Sigmoid colon (tissue), 7 donors: ENCODE measurements around the gene C1D. TPM values are rescaled to one million over a fixed set of nuclear protein-coding genes. Genes with fewer than 3 reads are reported as not detected.
"Not testable (repeated sequence)": the region's sequence is repeated elsewhere in the genome, so short reads cannot be mapped to it uniquely, and the experiment has no call there.

Experiments used
- DNase-seq: peaks from one replicate; pipeline ENCODE4 v3.0.0-alpha.2; 2019
- H3K27ac ChIP-seq, 4 donors: fragments of 200-600 bp; sonication (generic); one replicate each; pipeline ENCODE4 v1.5.1; 2016 to 2019; ENCODE audit warnings: mild to moderate bottlenecking in 1 of 4
- H3K27me3 ChIP-seq, 3 donors: fragments of 200-600 bp; sonication (generic); one replicate each; pipeline ENCODE4 v1.5.1; 2019; ENCODE audit warnings: mild to moderate bottlenecking in 1 of 3
- H3K36me3 ChIP-seq, 4 donors: fragments of 200-600 bp; sonication (generic); one replicate each; pipeline ENCODE4 v1.5.1; 2016 to 2019
- H3K4me1 ChIP-seq, 4 donors: fragments of 200-600 bp; sonication (generic); one replicate each; pipeline ENCODE4 v1.5.1; 2017 to 2019
- H3K4me3 ChIP-seq, 4 donors: fragments of 200-600 bp; sonication (generic); one replicate each; pipeline ENCODE4 v1.5.1; 2017 to 2019; ENCODE audit warnings: mild to moderate bottlenecking in 2 of 4, moderate library complexity in 1 of 4
- H3K9me3 ChIP-seq, 4 donors: fragments of 200-600 bp in 3 of 4; sonication (generic) in 3 of 4; one replicate each; pipeline versions ENCODE4 v1.5.1 to v1.6.1; 2013 to 2019
- EP300 ChIP-seq, 4 donors: sonication (generic); formaldehyde crosslinking; IDR thresholded peaks; one replicate each; pipeline ENCODE4 v1.6.1; 2017; ENCODE audit warnings: antibody characterized with exemption in 4 of 4
- POLR2A ChIP-seq, 2 donors: fragments of 450-650 bp; IDR thresholded peaks; one replicate each; pipeline ENCODE4 v1.6.1; 2016; ENCODE audit warnings: antibody characterized with exemption in 2 of 2, mild to moderate bottlenecking in 2 of 2, moderate library complexity in 2 of 2
- POLR2AphosphoS5 ChIP-seq, 4 donors: sonication (generic); formaldehyde crosslinking; IDR thresholded peaks; one replicate each; pipeline ENCODE4 v1.6.1; 2017; ENCODE audit warnings: antibody characterized with exemption in 4 of 4
- WGBS, 2 donors: extraction: QIAGEN DNeasy Blood & Tissue Kit; methylation state at CpG; one replicate each; pipeline ENCODE4 v1.1.7; 2013; 5-methylcytosine and 5-hydroxymethylcytosine counted together
- intact Hi-C: fragments of 100-400 bp; cut with DNase I; formaldehyde crosslinking; loops from one replicate; pipeline ENCODE4 v1.15.1; 2023
- polyA plus RNA-seq, 3 donors: library from polyadenylated mRNA; stranded (reverse); fragments of 200-250 nt; gene quantifications; one replicate each; pipeline ENCODE4 v1.2.3, GENCODE V29; 2013
- total RNA-seq, 4 donors: library from RNA; depleted of rRNA; stranded (reverse); fragments of >200 nt; gene quantifications; one replicate each; pipeline ENCODE4 v1.1.0, GENCODE V29; 2016
- TF ChIP-seq, protein P1 (sequence below), 4 experiments: fragments of 450-650 bp in 3 of 4; fragments of 200-600 bp in 1 of 4; IDR thresholded peaks; one replicate each; pipeline ENCODE4 v1.5.1; 2016 to 2019; ENCODE audit warnings: antibody characterized with exemption in 4 of 4, mild to moderate bottlenecking in 3 of 4, moderate library complexity in 2 of 4
- donor health status: healthy with polysubstance abuse.
- donor health status: Bipolar disorder and iron deficiency.
- donor health status: healthy.

Gene C1D
- total and polyA plus RNA-seq, 7 donors: 30.6 to 77.0 (median 40.0) TPM

GRCh38 chr2:67999332-67999731 is 63.5 kb downstream of the C1D start:
- H3K27ac ChIP-seq: no peak overlapping the region
- no peaks in the 10 kb centered on the region for H3K9me3 ChIP-seq
- no peak overlapping the region for H3K4me3 ChIP-seq
- no peaks in the 10 kb centered on the region for H3K27me3 ChIP-seq
- TF ChIP-seq POLR2AphosphoS5 (IDR thresholded peaks at IDR 0.05) (no peak), POLR2A (IDR thresholded peaks at IDR 0.05) (no peak), EP300 (IDR thresholded peaks at IDR 0.05) (no peak)
- TF ChIP-seq, protein P1, sequence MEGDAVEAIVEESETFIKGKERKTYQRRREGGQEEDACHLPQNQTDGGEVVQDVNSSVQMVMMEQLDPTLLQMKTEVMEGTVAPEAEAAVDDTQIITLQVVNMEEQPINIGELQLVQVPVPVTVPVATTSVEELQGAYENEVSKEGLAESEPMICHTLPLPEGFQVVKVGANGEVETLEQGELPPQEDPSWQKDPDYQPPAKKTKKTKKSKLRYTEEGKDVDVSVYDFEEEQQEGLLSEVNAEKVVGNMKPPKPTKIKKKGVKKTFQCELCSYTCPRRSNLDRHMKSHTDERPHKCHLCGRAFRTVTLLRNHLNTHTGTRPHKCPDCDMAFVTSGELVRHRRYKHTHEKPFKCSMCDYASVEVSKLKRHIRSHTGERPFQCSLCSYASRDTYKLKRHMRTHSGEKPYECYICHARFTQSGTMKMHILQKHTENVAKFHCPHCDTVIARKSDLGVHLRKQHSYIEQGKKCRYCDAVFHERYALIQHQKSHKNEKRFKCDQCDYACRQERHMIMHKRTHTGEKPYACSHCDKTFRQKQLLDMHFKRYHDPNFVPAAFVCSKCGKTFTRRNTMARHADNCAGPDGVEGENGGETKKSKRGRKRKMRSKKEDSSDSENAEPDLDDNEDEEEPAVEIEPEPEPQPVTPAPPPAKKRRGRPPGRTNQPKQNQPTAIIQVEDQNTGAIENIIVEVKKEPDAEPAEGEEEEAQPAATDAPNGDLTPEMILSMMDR (IDR thresholded peaks at IDR 0.05): no peak
- no peaks in the 10 kb centered on the region for H3K36me3 ChIP-seq
- WGBS, 2 donors: 90 to 97% methylated on average over 3 of the region's 3 CpGs
- no peaks in the 10 kb centered on the region for H3K4me1 ChIP-seq
- intact Hi-C loops: no loop called here
- DNase-seq: no peak

DNA sequence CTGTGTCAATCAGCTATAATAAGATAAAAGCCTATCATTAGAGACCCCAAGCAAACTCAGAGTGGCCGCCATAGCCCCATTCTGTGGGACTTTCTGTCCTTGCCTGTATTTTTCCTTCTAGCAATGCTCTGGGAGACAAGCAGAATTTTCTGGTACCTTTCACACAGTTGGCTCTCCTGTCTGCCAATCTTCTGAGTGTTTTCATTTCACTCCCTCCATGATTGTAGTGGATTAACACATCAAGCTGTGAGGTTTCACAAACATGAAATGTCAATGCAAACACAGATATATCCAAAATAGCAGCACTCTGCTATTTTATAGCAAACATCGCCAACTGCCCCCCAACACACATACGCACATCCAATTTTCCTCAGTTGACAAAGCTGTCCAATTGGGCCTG is 64.9 kb downstream of the C1D start:
- Histone ChIP-seq H3K4me3 (no peak overlapping the region), H3K27me3 (no peaks in the 10 kb centered on the region), H3K36me3 (no peaks in the 10 kb centered on the region), H3K4me1 (no peaks in the 10 kb centered on the region), H3K27ac (no peak overlapping the region), H3K9me3 (no peaks in the 10 kb centered on the region)
- 93 to 95% methylated on average over 3 of the region's 3 CpGs for WGBS, 2 donors
- no peak for TF ChIP-seq EP300 (IDR thresholded peaks at IDR 0.05)
- TF ChIP-seq POLR2AphosphoS5 (IDR thresholded peaks at IDR 0.05): no peak
- TF ChIP-seq, protein P1 (IDR thresholded peaks at IDR 0.05): no peak
- no peak for TF ChIP-seq POLR2A (IDR thresholded peaks at IDR 0.05)
- intact Hi-C loops: no loop called here
- DNase-seq: no peak

- Histone ChIP-seq H3K27ac (no peak overlapping the region), H3K4me3 (no peak overlapping the region), H3K4me1 (no peaks in the 10 kb centered on the region), H3K27me3 (no peaks in the 10 kb centered on the region), H3K36me3 (no peaks in the 10 kb centered on the region), H3K9me3 (no peaks in the 10 kb centered on the region)
- TF ChIP-seq POLR2AphosphoS5 (IDR thresholded peaks at IDR 0.05): no peak
- TF ChIP-seq POLR2A (IDR thresholded peaks at IDR 0.05): no peak
- TF ChIP-seq, protein P1 (IDR thresholded peaks at IDR 0.05): no peak
- no peak for TF ChIP-seq EP300 (IDR thresholded peaks at IDR 0.05)
- intact Hi-C loops: no loop called here
- WGBS, 2 donors: 51 to 55% methylated on average over 3 of the region's 3 CpGs
- no peak for DNase-seq
Observed at GRCh38 chr2:67997528-67997900, 65.3 kb downstream of the C1D start.

DNA sequence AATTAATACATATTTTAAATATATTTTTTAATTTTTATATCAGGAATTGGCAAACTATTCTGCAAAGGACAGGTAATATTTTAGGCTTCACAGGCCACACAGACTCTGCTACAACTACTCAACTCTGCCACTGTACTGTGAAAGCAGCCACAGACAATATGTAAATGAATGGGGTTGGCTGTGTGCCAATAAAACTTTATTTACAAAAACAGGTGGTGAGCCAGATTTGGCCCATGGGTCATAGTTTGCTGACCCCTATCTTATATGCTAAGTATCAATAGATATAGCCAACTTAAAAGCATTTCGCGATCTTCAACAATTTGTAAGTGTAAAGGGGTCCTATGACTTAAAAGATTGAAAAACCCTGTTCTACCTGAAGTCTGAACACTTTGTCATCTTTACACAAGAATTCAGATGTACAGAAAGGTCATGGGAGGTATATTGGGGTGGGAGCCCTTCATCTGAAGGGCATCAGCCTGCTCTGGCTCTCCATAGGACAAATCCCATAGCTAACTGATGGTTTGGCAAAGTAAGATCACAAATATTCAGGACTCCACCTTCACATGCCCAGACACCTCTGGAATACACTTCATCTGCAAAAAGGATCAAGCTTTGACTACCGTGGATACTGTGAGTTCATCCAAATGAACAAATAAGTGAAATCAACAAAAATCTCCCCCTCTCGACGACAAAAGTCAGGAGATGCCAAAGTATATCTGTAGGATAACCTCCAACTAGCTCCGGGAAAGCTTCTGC is 65.9 kb downstream of the C1D start:
- DNase-seq: no peak
- Histone ChIP-seq H3K27ac (no peak overlapping the region), H3K27me3 (no peaks in the 10 kb centered on the region), H3K9me3 (no peaks in the 10 kb centered on the region), H3K36me3 (no peaks in the 10 kb centered on the region), H3K4me1 (no peaks in the 10 kb centered on the region), H3K4me3 (no peak overlapping the region)
- TF ChIP-seq POLR2A (IDR thresholded peaks at IDR 0.05): no peak
- no peak for TF ChIP-seq EP300 (IDR thresholded peaks at IDR 0.05)
- TF ChIP-seq, protein P1 (IDR thresholded peaks at IDR 0.05): no peak
- TF ChIP-seq POLR2AphosphoS5 (IDR thresholded peaks at IDR 0.05): no peak
- intact Hi-C loops: no loop called here
- 83 to 87% methylated on average over 6 of the region's 6 CpGs for WGBS, 2 donors

DNA sequence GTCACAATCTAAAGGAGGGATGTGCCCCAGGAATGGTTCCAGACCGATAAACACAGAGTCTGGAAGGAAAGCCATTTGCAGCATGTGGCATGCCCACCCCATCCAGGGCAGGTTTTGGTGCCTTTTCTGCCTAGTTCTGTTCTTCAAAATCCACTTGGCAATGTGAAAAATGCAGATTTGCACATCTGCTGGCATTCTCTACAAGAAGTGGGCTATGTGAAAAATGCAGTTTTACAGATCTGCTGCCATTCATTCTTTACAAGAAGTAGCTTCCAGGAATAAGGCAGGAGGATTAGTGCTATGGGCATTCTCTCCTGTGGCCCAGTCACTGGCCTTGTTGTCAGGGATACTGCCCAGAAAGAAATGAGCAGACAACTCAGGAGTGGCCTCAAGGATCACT is 68.1 kb downstream of the C1D start:
- no peak overlapping the region for H3K4me3 ChIP-seq
- intact Hi-C loops: no loop called here
- WGBS, 2 donors: 79% methylated on average over 1 of the region's 1 CpG

DNA sequence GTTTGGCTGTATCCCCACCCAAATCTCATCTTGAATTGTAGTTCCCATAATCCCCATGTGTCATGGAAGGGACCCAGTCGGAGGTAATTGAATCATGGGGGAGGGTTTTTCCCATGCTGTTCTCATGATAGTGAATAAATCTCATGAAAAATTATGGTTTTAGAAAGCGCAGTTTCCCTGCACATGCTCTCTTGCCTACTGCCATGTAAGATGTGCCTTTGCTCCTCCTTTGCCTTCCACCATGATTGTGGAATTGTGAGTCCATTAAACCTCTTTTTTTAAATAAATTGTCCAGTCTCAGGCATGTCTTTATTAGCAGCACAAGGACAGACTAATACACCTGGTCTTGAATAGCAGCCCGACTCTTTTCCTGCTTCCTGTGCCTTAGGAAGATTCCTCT is 68.7 kb downstream of the C1D start:
- DNase-seq, H3K4me3 ChIP-seq, H3K27me3 ChIP-seq, H3K36me3 ChIP-seq, H3K9me3 ChIP-seq, intact Hi-C loops, H3K27ac ChIP-seq, H3K4me1 ChIP-seq: not testable (repeated sequence)
- WGBS, 2 donors: 88 to 91% methylated on average over 3 of the region's 3 CpGs

More for the DNA sequence above, 68.1 kb downstream of the C1D start:
- H3K27me3 ChIP-seq: no peaks in the 10 kb centered on the region
- TF ChIP-seq EP300 (IDR thresholded peaks at IDR 0.05): no peak
- no peak for TF ChIP-seq POLR2AphosphoS5 (IDR thresholded peaks at IDR 0.05)
- TF ChIP-seq POLR2A (IDR thresholded peaks at IDR 0.05): no peak
- TF ChIP-seq, protein P1 (IDR thresholded peaks at IDR 0.05): no peak
- no peaks in the 10 kb centered on the region for H3K36me3 ChIP-seq
- no peak overlapping the region for H3K27ac ChIP-seq
- no peak for DNase-seq
- no peaks in the 10 kb centered on the region for H3K4me1 ChIP-seq
- H3K9me3 ChIP-seq: no peaks in the 10 kb centered on the region
